SK-N-SH treated with all-trans-retinoic acid at 6 μM for 48 hours (cell line): ENCODE data around the gene RAD51B.
"Not testable (repeated sequence)": the region's sequence is repeated elsewhere in the genome, so short reads cannot be mapped to it uniquely, and the experiment has no call there.

ENCODE experiments used
- ATAC-seq: fragments of 200-7000 bp; cut with Tn5 transposase; 3 replicates; pipeline ENCODE4 v1.9.1; 2020; ENCODE audit warnings: mild to moderate bottlenecking, moderate library complexity
- ARNTL ChIP-seq: fragments of 450-650 bp; formaldehyde crosslinking; IDR thresholded peaks from 2 replicates; pipeline ENCODE4 v1.5.0; 2020; ENCODE audit warnings: low read depth, mild to moderate bottlenecking, moderate library complexity, borderline replicate concordance
- BACH2 ChIP-seq: fragments of 250-450 bp; sonication (Bioruptor Pico); IDR thresholded peaks from 2 replicates; pipeline ENCODE4 v1.9.0; 2021; ENCODE audit warnings: mild to moderate bottlenecking, borderline replicate concordance
- CSDC2 ChIP-seq: fragments of 250-450 bp; sonication (Bioruptor Pico); IDR thresholded peaks from 2 replicates; pipeline ENCODE4 v1.5.0; 2020; ENCODE audit warnings: mild to moderate bottlenecking, moderate library complexity
- ISL1 ChIP-seq: fragments of 250-450 bp; sonication (Bioruptor Pico); IDR thresholded peaks from 2 replicates; pipeline ENCODE4 v2.1.2; 2022; ENCODE audit warnings: mild to moderate bottlenecking, moderate library complexity
- OSR1 ChIP-seq: fragments of 250-450 bp; sonication (Bioruptor Pico); IDR thresholded peaks from 2 replicates; pipeline ENCODE4 v1.8.0; 2022; ENCODE audit warnings: moderate library complexity, mild to moderate bottlenecking, inconsistent platforms
- POU6F1 ChIP-seq: fragments of 250-450 bp; sonication (Bioruptor Pico); IDR thresholded peaks from 2 replicates; pipeline ENCODE4 v1.8.0; 2021; ENCODE audit warnings: low read depth, mild to moderate bottlenecking, moderate library complexity, borderline replicate concordance
- PPARA ChIP-seq: fragments of 250-450 bp; sonication (Bioruptor Pico); IDR thresholded peaks from 2 replicates; pipeline ENCODE4 v1.5.0; 2020; ENCODE audit warnings: mild to moderate bottlenecking, borderline replicate concordance
- TCF4 ChIP-seq: fragments of 250-450 bp; sonication (Bioruptor Pico); IDR thresholded peaks from 2 replicates; pipeline ENCODE4 v1.8.0; 2021; ENCODE audit warnings: mild to moderate bottlenecking, moderate library complexity, borderline replicate concordance
- ZC3H10 ChIP-seq: fragments of 250-450 bp; sonication (Bioruptor Pico); IDR thresholded peaks from 2 replicates; pipeline ENCODE4 v1.5.1; 2021; ENCODE audit warnings: mild to moderate bottlenecking, moderate library complexity
- ZFP3 ChIP-seq: fragments of 250-450 bp; sonication (Bioruptor Pico); IDR thresholded peaks from 2 replicates; pipeline ENCODE4 v1.5.0; 2020; ENCODE audit warnings: mild to moderate bottlenecking, moderate library complexity
- ZFP30 ChIP-seq: fragments of 450-650 bp; formaldehyde crosslinking; IDR thresholded peaks from 2 replicates; pipeline ENCODE4 v1.5.0; 2022; ENCODE audit warnings: mild to moderate bottlenecking, moderate library complexity
- ZNF565 ChIP-seq: fragments of 450-650 bp; formaldehyde crosslinking; conservative IDR thresholded peaks from 2 replicates; pipeline ENCODE4 v1.5.0; 2020; ENCODE audit warnings: low read depth, mild to moderate bottlenecking, moderate library complexity
- ZNF8 ChIP-seq: fragments of 450-650 bp; formaldehyde crosslinking; IDR thresholded peaks from 2 replicates; pipeline ENCODE4 v1.5.0; 2020; ENCODE audit warnings: mild to moderate bottlenecking, moderate library complexity
- TF ChIP-seq, protein P1 (sequence below): fragments of 250-450 bp; sonication (Bioruptor Pico); IDR thresholded peaks from 2 replicates; pipeline ENCODE4 v1.5.1; 2021; ENCODE audit warnings: mild to moderate bottlenecking, moderate library complexity
- TF ChIP-seq, protein P2 (sequence below): fragments of 250-450 bp; sonication (Bioruptor Pico); IDR thresholded peaks from 2 replicates; pipeline ENCODE4 v1.8.0; 2020; ENCODE audit warnings: mild to moderate bottlenecking, moderate library complexity, borderline replicate concordance
- TF ChIP-seq, protein P3 (sequence below): fragments of 250-450 bp; sonication (Bioruptor Pico); IDR thresholded peaks from 2 replicates; pipeline ENCODE4 v1.5.0; 2020; ENCODE audit warnings: mild to moderate bottlenecking, moderate library complexity
- TF ChIP-seq, protein P4 (sequence below): fragments of 250-450 bp; sonication (Bioruptor Pico); IDR thresholded peaks from 2 replicates; pipeline ENCODE4 v1.5.1; 2020; ENCODE audit warnings: low read depth, mild to moderate bottlenecking, moderate library complexity

The RAD51B gene

DNA sequence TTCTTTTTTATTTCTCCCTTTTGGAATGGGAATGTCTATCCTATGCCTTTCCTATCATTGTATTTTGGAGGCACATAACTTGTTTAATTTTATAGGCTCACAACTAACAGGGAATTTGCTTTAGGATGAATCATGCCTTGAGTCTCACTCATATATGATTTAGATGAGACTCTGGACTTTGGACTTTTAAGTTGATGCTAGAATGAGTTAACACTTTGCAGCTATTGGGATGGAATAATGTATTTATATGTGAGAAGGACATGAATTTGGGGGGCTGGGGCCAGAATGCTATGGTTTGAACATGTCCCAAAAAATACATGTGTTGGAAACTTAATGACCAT, 607.9 kb downstream of the RAD51B start (continued):
- TF ChIP-seq, protein P1, sequence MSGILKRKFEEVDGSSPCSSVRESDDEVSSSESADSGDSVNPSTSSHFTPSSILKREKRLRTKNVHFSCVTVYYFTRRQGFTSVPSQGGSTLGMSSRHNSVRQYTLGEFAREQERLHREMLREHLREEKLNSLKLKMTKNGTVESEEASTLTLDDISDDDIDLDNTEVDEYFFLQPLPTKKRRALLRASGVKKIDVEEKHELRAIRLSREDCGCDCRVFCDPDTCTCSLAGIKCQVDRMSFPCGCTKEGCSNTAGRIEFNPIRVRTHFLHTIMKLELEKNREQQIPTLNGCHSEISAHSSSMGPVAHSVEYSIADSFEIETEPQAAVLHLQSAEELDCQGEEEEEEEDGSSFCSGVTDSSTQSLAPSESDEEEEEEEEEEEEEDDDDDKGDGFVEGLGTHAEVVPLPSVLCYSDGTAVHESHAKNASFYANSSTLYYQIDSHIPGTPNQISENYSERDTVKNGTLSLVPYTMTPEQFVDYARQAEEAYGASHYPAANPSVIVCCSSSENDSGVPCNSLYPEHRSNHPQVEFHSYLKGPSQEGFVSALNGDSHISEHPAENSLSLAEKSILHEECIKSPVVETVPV (CRISPR knock-in tag), result no peak
- TF ChIP-seq ARNTL (CRISPR knock-in tag) (no peak), TCF4 (CRISPR knock-in tag) (no peak), PPARA (CRISPR knock-in tag) (no peak), ZFP30 (CRISPR knock-in tag) (no peak), CSDC2 (CRISPR knock-in tag) (no peak), ZNF8 (CRISPR knock-in tag) (no peak), OSR1 (no peak)
- TF ChIP-seq, protein P2, sequence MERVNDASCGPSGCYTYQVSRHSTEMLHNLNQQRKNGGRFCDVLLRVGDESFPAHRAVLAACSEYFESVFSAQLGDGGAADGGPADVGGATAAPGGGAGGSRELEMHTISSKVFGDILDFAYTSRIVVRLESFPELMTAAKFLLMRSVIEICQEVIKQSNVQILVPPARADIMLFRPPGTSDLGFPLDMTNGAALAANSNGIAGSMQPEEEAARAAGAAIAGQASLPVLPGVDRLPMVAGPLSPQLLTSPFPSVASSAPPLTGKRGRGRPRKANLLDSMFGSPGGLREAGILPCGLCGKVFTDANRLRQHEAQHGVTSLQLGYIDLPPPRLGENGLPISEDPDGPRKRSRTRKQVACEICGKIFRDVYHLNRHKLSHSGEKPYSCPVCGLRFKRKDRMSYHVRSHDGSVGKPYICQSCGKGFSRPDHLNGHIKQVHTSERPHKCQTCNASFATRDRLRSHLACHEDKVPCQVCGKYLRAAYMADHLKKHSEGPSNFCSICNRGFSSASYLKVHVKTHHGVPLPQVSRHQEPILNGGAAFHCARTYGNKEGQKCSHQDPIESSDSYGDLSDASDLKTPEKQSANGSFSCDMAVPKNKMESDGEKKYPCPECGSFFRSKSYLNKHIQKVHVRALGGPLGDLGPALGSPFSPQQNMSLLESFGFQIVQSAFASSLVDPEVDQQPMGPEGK (CRISPR knock-in tag), result no peak

DNA sequence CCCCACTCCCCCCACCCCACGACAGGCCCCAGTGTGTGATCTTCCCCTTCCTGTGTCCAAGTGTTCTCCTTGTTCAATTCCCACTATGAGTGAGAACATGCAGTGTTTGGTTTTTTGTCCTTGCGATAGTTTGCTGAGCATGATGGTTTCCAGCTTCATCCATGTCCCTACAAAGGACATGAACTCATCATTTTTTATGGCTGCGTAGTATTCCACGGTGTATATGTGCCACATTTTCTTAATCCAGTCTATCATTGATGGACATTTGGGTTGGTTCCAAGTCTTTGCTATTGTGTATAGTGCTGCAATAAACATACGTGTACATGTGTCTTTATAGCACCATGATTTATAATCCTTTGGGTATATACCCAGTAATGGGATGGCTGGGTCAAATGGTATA, 609.3 kb downstream of the RAD51B start:
- ATAC-seq, result not testable (repeated sequence)

- not testable (repeated sequence) for ATAC-seq
These were observed 614.6 kb downstream of the RAD51B start for GRCh38 chr14:68434173-68434572.

GRCh38 chr14:68435631-68436030, 616.1 kb downstream of the RAD51B start:
- not testable (repeated sequence) for ATAC-seq

DNA sequence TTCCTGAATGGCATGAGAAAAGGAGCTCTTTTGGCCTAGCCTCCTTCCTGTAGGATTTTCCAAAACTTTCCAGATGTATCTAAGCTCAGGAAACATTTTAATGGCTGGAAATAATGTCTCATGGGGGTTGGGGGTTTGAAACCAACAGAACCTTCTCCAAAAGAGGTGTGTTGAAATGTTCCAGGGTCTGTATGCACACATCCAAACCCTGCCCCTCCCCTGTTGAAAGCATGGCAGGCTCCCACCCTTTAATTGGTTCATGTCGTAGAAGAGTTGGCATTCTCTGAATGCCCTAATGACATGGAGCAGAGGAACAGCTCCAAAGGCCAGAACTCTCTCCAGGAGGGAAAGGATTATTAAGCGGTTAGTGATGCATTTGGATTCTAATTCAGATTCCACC, 620.1 kb downstream of the RAD51B start:
- no peak for ATAC-seq
- TF ChIP-seq ARNTL (CRISPR knock-in tag) (no peak), PPARA (CRISPR knock-in tag) (no peak), ZFP3 (no peak), OSR1 (no peak), POU6F1 (CRISPR knock-in tag) (no peak), ZNF8 (CRISPR knock-in tag) (no peak), ISL1 (CRISPR knock-in tag) (no peak), ZC3H10 (CRISPR knock-in tag) (no peak), CSDC2 (CRISPR knock-in tag) (no peak), ZNF565 (CRISPR knock-in tag) (no peak), BACH2 (CRISPR knock-in tag) (no peak)
- TF ChIP-seq, protein P2 (CRISPR knock-in tag), result no peak
- TF ChIP-seq, protein P3, sequence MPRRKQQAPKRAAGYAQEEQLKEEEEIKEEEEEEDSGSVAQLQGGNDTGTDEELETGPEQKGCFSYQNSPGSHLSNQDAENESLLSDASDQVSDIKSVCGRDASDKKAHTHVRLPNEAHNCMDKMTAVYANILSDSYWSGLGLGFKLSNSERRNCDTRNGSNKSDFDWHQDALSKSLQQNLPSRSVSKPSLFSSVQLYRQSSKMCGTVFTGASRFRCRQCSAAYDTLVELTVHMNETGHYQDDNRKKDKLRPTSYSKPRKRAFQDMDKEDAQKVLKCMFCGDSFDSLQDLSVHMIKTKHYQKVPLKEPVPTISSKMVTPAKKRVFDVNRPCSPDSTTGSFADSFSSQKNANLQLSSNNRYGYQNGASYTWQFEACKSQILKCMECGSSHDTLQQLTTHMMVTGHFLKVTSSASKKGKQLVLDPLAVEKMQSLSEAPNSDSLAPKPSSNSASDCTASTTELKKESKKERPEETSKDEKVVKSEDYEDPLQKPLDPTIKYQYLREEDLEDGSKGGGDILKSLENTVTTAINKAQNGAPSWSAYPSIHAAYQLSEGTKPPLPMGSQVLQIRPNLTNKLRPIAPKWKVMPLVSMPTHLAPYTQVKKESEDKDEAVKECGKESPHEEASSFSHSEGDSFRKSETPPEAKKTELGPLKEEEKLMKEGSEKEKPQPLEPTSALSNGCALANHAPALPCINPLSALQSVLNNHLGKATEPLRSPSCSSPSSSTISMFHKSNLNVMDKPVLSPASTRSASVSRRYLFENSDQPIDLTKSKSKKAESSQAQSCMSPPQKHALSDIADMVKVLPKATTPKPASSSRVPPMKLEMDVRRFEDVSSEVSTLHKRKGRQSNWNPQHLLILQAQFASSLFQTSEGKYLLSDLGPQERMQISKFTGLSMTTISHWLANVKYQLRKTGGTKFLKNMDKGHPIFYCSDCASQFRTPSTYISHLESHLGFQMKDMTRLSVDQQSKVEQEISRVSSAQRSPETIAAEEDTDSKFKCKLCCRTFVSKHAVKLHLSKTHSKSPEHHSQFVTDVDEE, result no peak
- TF ChIP-seq, protein P1 (CRISPR knock-in tag), result no peak
- TF ChIP-seq, protein P4, sequence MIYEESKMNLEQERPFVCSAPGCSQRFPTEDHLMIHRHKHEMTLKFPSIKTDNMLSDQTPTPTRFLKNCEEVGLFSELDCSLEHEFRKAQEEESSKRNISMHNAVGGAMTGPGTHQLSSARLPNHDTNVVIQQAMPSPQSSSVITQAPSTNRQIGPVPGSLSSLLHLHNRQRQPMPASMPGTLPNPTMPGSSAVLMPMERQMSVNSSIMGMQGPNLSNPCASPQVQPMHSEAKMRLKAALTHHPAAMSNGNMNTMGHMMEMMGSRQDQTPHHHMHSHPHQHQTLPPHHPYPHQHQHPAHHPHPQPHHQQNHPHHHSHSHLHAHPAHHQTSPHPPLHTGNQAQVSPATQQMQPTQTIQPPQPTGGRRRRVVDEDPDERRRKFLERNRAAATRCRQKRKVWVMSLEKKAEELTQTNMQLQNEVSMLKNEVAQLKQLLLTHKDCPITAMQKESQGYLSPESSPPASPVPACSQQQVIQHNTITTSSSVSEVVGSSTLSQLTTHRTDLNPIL, result no peak
